Heart right ventricle (tissue), 16 donors: ENCODE data around the gene MTHFD1L. TPM values are rescaled to one million over a fixed set of nuclear protein-coding genes. Genes with fewer than 3 reads are reported as not detected.

ENCODE experiments used
- ATAC-seq, 8 donors: fragments of 200-7000 bp; cut with Tn5 transposase; one replicate each; pipeline ENCODE4 v1.9.1; 2020; ENCODE audit warnings: mild to moderate bottlenecking in 8 of 8, moderate library complexity in 8 of 8, moderate number of reproducible peaks in 1 of 8
- DNase-seq, 2 donors: peaks; one replicate each; pipeline ENCODE4 v3.0.0-alpha.2; 2020
- H3K27ac ChIP-seq, 10 donors: fragments of 200-600 bp; sonication (generic) in 2 of 10; one replicate each; pipeline versions ENCODE4 v1.5.0 to v1.8.0; 2020 to 2022; ENCODE audit warnings: mild to moderate bottlenecking in 3 of 10
- H3K27me3 ChIP-seq, 7 donors: fragments of 200-600 bp; one replicate each; pipeline ENCODE4 v1.8.0; 2021 to 2022; ENCODE audit warnings: mild to moderate bottlenecking in 2 of 7
- H3K36me3 ChIP-seq, 9 donors: fragments of 200-600 bp; sonication (generic) in 1 of 9; one replicate each; pipeline versions ENCODE4 v1.5.0 to v1.8.0; 2020 to 2022; ENCODE audit warnings: mild to moderate bottlenecking in 2 of 9
- H3K4me1 ChIP-seq, 9 donors: fragments of 200-600 bp; sonication (generic) in 1 of 9; one replicate each; pipeline versions ENCODE4 v1.5.0 to v1.8.0; 2020 to 2022; ENCODE audit warnings: mild to moderate bottlenecking in 4 of 9
- H3K4me3 ChIP-seq, 10 donors: fragments of 200-600 bp; sonication (generic) in 2 of 10; one replicate each; pipeline versions ENCODE4 v1.5.0 to v1.8.0; 2020 to 2022; ENCODE audit warnings: mild to moderate bottlenecking in 7 of 10, moderate library complexity in 2 of 10
- H3K9me3 ChIP-seq, 11 donors: fragments of 200-600 bp in 10 of 11; sonication (generic) in 2 of 11; one replicate each; pipeline versions ENCODE4 v1.5.0 to v1.8.0; 2013 to 2022; ENCODE audit warnings: mild to moderate bottlenecking in 2 of 11, control low read depth in 1 of 11, moderate library complexity in 1 of 11
- WGBS, 2 donors: extraction: QIAGEN DNeasy Blood & Tissue Kit; methylation state at CpG; one replicate each; pipeline ENCODE4 v1.1.7; 2013; ENCODE audit warnings: inconsistent platforms in 1 of 2; 5-methylcytosine and 5-hydroxymethylcytosine counted together
- intact Hi-C, 10 donors: fragments of 100-400 bp; cut with DNase I; formaldehyde crosslinking; loops; one replicate each; pipeline versions ENCODE4 v1.11.1 to v1.14.2; 2022
- polyA plus RNA-seq, 2 donors: library from polyadenylated mRNA; stranded (reverse); fragments of 200-250 nt; gene quantifications; one replicate each; pipeline ENCODE4 v1.2.3, GENCODE V29; 2013
- total RNA-seq, 10 donors: library from RNA; stranded (reverse); fragmentation: NEBNext Ultra II Directional in 3 of 10; extraction: Animal tissue kit (Norgen Biotek cat#: 25700) in 3 of 10; gene quantifications; one replicate each; pipeline versions ENCODE4 v1.2.1 to v1.2.4, GENCODE V29; 2021 to 2023
- TF ChIP-seq, protein P1 (sequence below), 9 donors: fragments of 200-600 bp; sonication (generic) in 2 of 9; IDR thresholded peaks; one replicate each; pipeline versions ENCODE4 v1.5.0 to v1.8.0; 2021 to 2022; ENCODE audit warnings: antibody characterized with exemption in 9 of 9, mild to moderate bottlenecking in 5 of 9, moderate library complexity in 1 of 9
- donor health status: Arrhythmogenic right ventricular cardiomyopathy.
- donor health status: ischemic (EF 13 %, LVEDD 7.1; RV severe dilation, severe dysfunction).
- donor health status: healthy with polysubstance abuse.
- donor health status: DM: no; HTN: yes; CAD: no.
- donor health status: DM: no; HTN: no; CAD: no.
- donor health status: ischemic (EF 25% LVEDD 6.9; RV normal size, moderate dysfunction).
- donor health status: ischemic (EF 25% LVEDD 5.7; RV mildly dilated, moderate dysfunction).
- donor health status: healthy.
- donor health status: DM: yes; HTN: yes; CAD: no.
- donor health status: Ischemic cardiomyopathy.
- donor health status: ischemic (EF 35%, LVEDD 5.7; RV mildly dilated, moderate dysfunction).
- donor health status: nonischemic (EF 11% LVEDD 7.7; RV severe dilation, severe dysfunction).
- donor health status: DM: yes; HTN: yes; CAD: no.
- donor health status: PGD.
- donor health status: ischemic (EF 29% LVEDD 5.4; RV normal size, mild dysfunction).
- donor health status: nonischemic (EF 23%, LVEDD 6.1; RV moderate dilation, normal function).

MTHFD1L gene
- total and polyA plus RNA-seq, 12 donors = 1.2 to 10.8 (median 3.8) TPM

DNA sequence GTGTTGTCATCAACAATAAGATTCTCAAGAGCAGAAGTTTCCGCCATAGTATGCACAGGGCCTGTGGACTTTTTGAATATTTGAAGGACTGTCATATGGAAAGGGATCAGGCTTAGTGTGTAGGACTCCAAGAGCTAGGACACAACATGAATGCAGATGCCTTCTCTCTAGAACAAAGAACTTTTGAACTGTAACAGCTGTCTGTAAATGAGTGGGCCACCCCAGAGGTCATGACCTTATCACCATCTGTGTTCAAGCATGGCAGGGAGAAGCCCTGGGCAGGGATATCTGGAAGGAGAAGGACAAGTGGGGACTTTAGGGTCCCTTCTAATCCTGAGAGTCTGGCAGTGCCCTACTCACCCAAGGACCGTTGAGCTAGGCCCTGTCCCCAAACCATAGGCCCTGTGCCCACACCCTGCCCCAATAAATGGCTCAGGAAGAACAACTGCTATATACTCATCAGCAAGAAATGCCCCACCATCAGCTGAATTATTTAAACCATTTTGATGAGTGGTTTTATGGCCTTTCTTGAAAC lies 70.6 kb downstream of the MTHFD1L start:
- H3K36me3 ChIP-seq = peaks cover 0 to 23% (median 0%) of the 10 kb centered on the region in 9 donors
- H3K9me3 ChIP-seq = no peaks in the 10 kb centered on the region
- peaks cover 0 to 23% (median 0%) of the 10 kb centered on the region in 9 donors for H3K4me1 ChIP-seq
- no peaks in the 10 kb centered on the region for H3K27me3 ChIP-seq
- H3K4me3 ChIP-seq = no peak overlapping the region
- H3K27ac ChIP-seq = no peak overlapping the region
- DNase-seq (no peak), ATAC-seq (no peak)
- TF ChIP-seq, protein P1, sequence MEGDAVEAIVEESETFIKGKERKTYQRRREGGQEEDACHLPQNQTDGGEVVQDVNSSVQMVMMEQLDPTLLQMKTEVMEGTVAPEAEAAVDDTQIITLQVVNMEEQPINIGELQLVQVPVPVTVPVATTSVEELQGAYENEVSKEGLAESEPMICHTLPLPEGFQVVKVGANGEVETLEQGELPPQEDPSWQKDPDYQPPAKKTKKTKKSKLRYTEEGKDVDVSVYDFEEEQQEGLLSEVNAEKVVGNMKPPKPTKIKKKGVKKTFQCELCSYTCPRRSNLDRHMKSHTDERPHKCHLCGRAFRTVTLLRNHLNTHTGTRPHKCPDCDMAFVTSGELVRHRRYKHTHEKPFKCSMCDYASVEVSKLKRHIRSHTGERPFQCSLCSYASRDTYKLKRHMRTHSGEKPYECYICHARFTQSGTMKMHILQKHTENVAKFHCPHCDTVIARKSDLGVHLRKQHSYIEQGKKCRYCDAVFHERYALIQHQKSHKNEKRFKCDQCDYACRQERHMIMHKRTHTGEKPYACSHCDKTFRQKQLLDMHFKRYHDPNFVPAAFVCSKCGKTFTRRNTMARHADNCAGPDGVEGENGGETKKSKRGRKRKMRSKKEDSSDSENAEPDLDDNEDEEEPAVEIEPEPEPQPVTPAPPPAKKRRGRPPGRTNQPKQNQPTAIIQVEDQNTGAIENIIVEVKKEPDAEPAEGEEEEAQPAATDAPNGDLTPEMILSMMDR (IDR thresholded peaks at IDR 0.05) = no peak
- WGBS, 2 donors = 94 to 96% methylated on average over 2 of the region's 2 CpGs
- intact Hi-C loops = no loop called here

DNA sequence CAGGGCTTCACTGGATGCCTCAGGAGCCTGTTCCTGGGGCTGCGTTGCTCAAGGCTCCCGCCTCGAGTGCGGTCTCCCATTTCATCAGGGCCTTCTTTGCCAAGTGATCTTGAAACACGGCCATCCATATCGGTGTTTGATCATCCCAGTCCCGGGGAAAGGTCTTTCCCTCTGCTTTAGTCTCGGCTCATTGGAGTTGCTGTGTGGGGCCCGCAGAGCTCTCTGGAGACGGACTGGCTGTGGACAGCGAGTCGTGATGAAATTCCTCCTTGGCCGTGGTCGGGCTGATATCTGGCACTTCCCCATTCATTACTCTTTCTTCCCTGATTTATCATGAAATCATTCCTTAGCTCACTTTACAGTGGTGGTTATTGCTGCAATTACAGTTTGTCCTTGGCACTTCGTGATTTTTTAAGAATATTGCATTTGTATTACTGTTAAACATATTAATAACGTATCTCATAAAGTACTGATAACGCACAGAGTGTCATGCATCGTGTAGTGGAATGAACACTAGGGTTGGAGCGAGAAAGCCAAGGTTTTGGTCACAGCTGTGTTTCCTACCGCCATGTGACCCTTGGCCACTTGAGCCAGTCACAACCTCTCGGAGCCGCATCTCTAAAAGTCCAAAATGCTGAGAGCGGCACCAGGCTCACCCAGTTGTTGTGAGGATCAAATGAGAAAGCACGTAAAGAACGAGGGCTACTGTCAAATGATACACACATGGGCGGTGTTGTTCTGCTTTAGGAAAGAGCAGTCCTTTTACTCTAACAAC lies 71.8 kb downstream of the MTHFD1L start:
- intact Hi-C loops = no loop called here
- H3K4me1 ChIP-seq = peaks cover 0 to 17% (median 0%) of the 10 kb centered on the region in 9 donors
- TF ChIP-seq, protein P1 (IDR thresholded peaks at IDR 0.05) = no peak

DNA sequence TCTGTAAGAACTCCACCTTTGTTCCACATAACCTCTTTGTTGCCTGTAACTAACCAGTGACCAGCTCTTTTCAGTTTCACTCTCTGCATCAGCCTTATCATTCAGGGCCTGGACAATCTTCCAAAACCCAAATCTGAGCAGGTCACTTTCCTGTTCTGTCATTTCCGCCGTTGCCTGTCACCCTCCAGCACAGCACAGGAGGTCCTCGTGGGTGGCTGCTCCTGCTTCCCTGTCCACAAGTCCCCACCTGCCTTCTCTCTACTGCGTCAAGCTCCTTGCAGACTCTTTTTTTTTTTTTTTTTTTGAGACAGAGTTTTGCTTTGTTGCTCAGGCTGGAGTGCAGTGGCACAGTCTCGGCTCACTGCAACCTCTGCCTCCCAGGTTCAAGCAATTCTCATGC lies 73.9 kb downstream of the MTHFD1L start:
- no peak overlapping the region for H3K4me3 ChIP-seq
- peaks cover 0 to 5% (median 0%) of the 10 kb centered on the region in 9 donors for H3K4me1 ChIP-seq
- DNase-seq (no peak), ATAC-seq (no peak)
- intact Hi-C loops = no loop called here
- H3K36me3 ChIP-seq = peaks cover 0 to 35% (median 0%) of the 10 kb centered on the region in 9 donors
- no peaks in the 10 kb centered on the region for H3K9me3 ChIP-seq
- WGBS, 2 donors = 86 to 89% methylated on average over 5 of the region's 5 CpGs
- H3K27ac ChIP-seq = no peak overlapping the region
- no peaks in the 10 kb centered on the region for H3K27me3 ChIP-seq
- TF ChIP-seq, protein P1 (IDR thresholded peaks at IDR 0.05) = no peak

More for the DNA sequence above, 71.8 kb downstream of the MTHFD1L start:
- H3K36me3 ChIP-seq = peaks cover 0 to 23% (median 0%) of the 10 kb centered on the region in 9 donors
- H3K27ac ChIP-seq = peak overlapping the region in 1 of 10 donors; percentile 36
- no peaks in the 10 kb centered on the region for H3K27me3 ChIP-seq
- DNase-seq (peak in 1 of 2 donors; percentile 32), ATAC-seq (peak in 7 of 8 donors; percentile 38 to 91 (median 50))
- no peaks in the 10 kb centered on the region for H3K9me3 ChIP-seq
- 79 to 83% methylated on average over 26 of the region's 26 CpGs for WGBS, 2 donors
- H3K4me3 ChIP-seq = no peak overlapping the region

DNA sequence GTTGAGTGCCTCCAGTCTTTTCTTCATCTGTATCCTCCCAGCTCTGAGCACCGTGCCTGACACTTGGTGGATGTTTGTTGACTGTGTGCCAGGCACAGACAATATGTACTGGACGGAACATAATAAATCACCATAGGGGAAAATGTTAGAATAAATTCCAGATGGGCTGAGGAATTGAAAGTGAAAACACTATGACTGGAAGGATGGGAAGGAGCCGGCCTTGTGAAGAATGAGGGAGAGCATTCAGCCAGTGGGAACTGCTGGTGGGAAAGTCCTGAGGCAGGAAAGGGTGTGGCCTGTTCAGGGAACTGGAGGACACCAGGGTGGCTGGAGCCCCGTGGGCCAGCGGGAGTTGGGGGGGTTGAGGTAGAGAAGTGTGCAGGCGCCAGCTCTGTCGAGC lies 75.4 kb downstream of the MTHFD1L start:
- intact Hi-C loops = no loop called here
- TF ChIP-seq, protein P1 (IDR thresholded peaks at IDR 0.05) = no peak
- Histone ChIP-seq H3K4me3 (no peak overlapping the region), H3K27ac (no peak overlapping the region), H3K9me3 (no peaks in the 10 kb centered on the region), H3K36me3 (peaks cover 0 to 46% (median 0%) of the 10 kb centered on the region in 9 donors), H3K27me3 (no peaks in the 10 kb centered on the region), H3K4me1 (peaks cover 0 to 5% (median 0%) of the 10 kb centered on the region in 9 donors)
- DNase-seq = no peak
- ATAC-seq = peak in 3 of 8 donors; percentile 46 to 71 (median 51)
- WGBS, 2 donors = 55 to 61% methylated on average over 7 of the region's 7 CpGs
